ENCODE data around the gene SV2C. TPM values are rescaled to one million over a fixed set of nuclear protein-coding genes. Genes with fewer than 3 reads are reported as not detected.

The SV2C gene
- total RNA-seq, 1 experiment from 2014 or later: 0.09 TPM

GRCh38 chr5:76372323-76373054, 289.3 kb downstream of the SV2C start (continued):
- TF ChIP-seq AR (CRISPR knock-in tag; IDR thresholded peaks at IDR 0.05) (no peak), AFF4 (CRISPR knock-in tag; IDR thresholded peaks at IDR 0.05; ENCODE audit: borderline replicate concordance) (no peak)

- TF ChIP-seq ERG (CRISPR knock-in tag; IDR thresholded peaks at IDR 0.05): no peak
- TF ChIP-seq ZNF512 (CRISPR knock-in tag; IDR thresholded peaks at IDR 0.05; ENCODE audit: borderline replicate concordance): no peak
- TF ChIP-seq NR3C1 (CRISPR knock-in tag; conservative IDR thresholded peaks at IDR 0.05; ENCODE audit: low read depth): no peak
- no peak for TF ChIP-seq ATF3 (CRISPR knock-in tag; conservative IDR thresholded peaks at IDR 0.05)
- no peak for TF ChIP-seq PREB (CRISPR knock-in tag; IDR thresholded peaks at IDR 0.05; ENCODE audit: borderline replicate concordance)
- TF ChIP-seq CBFB (CRISPR knock-in tag; IDR thresholded peaks at IDR 0.05; ENCODE audit: low read depth): no peak
- TF ChIP-seq SP1 (CRISPR knock-in tag; conservative IDR thresholded peaks at IDR 0.05): no peak
- ATAC-seq (no peak), DNase-seq (ENCODE audit: low spot score) (no peak)
- peaks cover 17% of the 10 kb centered on the region for H3K4me1 Mint-ChIP-seq
- no peak overlapping the region for H3K27ac Mint-ChIP-seq
- POLR2A ChIA-PET: no interaction called here
- H3K9me3 Mint-ChIP-seq: no peaks in the 10 kb centered on the region
- CTCF ChIA-PET: interaction anchor here (0.9 kb wide), 1 partner anchor 67 kb away, joined by 3 read pairs; no protein-coding TSS in a partner anchor
- no peak overlapping the region for H3K4me3 Mint-ChIP-seq
- H3K27me3 Mint-ChIP-seq (ENCODE audit: low read depth): no peaks in the 10 kb centered on the region; the same call in 1 of the 2 replicates
- H3K36me3 Mint-ChIP-seq: no peaks in the 10 kb centered on the region
Measured at GRCh38 chr5:76376148-76376865, 293.1 kb downstream of the SV2C start.
